Skin of body (tissue), 2 donors: Measurements from ENCODE around the gene LRFN2. TPM values are rescaled to one million over a fixed set of nuclear protein-coding genes. Genes with fewer than 3 reads are reported as not detected.

Source experiments
- DNase-seq: peaks from one replicate; lab custom pipeline; 2025; lab: John Stamatoyannopoulos, UW
- total RNA-seq: library from RNA; depleted of rRNA; stranded (reverse); fragments of >200 nt; gene quantifications from one replicate; pipeline ENCODE4 v1.2.3, GENCODE V29; 2014

Gene LRFN2
- total RNA-seq, 1 donor from 2014 or later: 0.49 TPM

DNA sequence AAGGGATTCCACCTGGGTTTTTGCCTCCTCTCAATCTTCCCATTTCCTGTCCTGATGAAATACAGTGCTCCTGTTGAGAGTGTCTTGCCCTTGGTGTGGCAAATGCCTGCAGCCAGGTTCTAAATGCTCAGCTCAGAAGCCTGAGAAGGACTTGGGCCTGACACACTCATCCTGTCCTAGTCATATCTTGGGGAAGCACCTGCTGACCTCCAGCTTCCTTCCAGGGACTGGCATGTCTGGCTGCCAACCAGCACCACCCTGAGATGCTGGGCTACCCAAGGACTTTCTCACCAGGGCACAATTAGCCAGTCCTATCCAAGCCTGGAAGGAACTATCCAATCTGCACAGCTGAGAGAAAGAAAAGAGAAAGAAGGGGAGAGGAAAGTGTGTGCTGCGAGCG is 43.4 kb downstream of the LRFN2 start:
- DNase-seq: no peak

DNA sequence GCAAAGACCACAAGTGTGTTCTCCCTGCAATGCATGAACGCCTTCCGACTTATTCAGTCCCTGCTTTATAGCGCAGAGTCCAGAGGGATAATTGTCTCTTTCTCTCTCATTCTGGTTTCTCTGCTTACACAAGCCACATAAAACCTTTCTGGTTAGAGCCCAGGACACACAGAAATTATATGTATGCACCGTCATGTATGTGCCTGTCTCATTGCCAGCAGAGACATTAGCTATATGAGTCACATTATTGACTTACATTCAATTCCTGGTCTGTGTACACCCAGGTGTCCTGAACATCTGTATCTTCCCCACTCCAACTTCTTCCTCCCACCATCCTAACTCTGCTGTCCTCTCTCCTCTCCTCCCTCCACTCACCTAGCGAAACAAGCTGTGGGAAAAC is 44.0 kb downstream of the LRFN2 start:
- DNase-seq: no peak

DNA sequence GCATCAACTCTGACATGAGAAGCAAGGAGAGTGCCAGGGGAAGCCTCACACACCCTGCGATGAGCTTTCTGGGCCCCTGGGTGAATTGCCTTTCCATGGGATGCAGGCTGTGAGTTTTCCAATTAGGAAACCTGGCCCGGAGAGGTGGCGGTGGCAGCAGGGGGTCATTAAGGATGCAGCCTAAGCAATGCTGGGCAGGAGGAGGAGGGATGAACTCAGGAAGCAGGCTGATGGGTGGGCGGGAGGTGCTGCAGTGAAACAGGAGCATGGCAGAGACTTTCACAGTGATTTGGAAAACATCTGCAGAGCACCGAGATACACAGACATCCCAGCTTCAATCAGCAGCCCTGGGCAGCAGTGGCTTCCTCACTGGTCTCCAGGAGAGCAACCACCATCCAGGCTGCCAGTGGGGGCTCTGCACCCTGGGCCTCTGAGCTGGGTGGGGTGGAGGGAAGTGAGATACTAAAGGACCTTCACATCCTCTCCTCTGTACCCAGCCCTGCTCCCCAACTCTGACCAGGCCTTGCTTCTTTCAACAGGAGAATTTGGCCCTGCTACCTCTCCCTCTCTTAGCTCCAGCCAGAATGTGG is 44.9 kb downstream of the LRFN2 start:
- no peak for DNase-seq

DNA sequence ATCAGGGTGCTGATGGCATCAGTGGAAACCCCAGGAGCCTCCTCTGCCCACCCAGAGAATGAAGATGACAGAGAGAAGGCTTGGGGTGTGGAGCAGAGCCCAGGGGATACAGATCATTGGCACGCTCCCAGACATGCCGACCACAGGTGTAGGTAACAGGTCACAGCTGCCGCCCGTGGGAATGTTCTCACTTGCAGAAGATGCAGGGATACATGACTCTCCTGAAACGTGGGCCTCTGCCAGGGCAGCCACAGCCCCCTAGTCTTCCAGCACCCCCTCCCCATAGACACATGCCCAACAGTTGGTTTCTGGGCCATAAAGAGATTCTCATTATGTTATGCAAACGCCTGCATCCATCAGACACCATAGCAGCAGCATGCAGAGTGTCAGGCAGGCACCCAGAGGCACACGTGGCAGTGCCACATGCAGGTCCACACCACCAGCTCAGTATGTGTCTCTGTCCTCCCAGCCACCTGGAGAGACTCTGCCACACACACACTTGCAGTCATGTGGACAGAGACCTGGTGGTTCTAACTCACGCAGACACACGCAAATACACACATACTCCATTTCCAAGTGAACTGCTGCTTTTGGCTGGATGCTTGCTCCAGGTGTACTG is 45.5 kb downstream of the LRFN2 start:
- DNase-seq: no peak

DNA sequence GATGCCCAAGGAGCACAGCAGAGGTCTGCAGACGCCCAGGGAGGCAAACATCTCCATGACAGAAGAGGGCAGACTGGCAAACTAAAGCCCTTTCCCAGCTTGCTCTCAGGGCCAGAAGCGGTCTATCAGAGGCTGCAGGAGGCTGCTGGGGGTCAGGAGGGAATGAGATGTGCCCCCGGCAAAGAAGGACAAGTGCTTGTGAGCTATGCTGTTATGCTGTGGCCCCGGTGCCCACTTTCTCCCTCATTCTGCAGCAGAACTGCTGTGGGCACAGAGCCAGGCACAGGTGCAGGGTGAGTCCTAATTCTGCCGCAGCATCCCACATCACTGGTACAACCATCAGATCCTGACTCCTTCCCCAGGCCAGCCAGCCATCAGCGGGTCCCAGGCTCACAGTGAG is 46.4 kb downstream of the LRFN2 start:
- DNase-seq: no peak

DNA sequence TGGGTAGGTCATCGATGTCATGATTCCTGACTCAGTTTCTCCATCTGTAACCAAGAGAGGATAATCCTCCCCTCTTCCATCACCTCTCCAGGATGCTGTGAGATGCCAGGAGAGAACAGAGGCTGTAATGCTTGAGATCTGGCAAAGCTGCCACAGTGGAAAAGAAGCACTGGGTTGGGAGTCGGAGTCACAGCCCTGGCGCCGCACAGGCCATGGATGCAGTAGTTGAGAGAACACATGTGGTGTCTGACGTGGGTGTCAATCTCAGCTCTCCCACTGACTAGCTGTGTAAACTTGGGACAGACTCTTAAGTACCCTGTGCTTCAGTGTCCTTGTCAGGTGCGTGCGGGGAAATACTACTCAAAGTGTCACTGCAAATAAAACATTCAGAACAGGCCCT is 47.3 kb downstream of the LRFN2 start:
- no peak for DNase-seq

DNA sequence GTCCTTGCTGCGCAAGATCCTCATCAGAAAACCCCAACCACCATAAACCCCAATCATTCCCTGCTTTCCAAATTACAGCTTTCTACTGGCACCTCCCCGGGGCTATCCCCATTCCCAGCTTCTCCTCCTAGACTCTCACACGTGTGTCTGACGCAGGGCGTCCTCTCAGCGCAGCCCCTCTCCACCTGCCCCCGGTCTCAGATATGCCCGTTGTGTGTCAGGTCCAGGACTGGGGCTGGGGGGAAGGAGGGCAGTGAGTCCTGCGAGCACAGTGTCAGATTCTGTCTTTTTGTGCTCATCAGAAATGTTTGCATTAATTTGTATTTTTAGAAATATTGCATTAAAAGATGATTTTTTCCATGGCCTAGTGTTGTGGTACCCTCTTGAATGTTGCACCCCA is 48.6 kb downstream of the LRFN2 start:
- DNase-seq: no peak

DNA sequence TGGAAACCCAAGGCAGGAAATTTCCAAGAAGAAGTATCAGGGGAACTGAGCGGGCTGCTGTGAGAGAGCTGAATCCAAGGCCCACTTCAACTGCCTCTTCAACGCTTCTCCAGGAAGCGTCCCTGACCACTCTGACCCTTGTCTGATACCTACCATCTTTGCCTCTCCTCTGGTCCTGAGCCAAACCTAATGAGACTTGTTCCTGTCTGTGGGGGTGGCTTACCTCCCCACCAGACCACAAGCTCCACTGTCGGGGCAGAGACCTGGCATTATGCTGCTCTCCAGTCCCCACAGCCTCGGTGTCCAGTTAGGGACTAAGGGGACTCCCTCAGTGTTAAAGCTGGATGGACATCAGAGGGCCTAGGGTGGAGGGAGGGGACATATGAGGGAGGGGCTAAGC is 49.7 kb downstream of the LRFN2 start:
- DNase-seq: no peak

DNA sequence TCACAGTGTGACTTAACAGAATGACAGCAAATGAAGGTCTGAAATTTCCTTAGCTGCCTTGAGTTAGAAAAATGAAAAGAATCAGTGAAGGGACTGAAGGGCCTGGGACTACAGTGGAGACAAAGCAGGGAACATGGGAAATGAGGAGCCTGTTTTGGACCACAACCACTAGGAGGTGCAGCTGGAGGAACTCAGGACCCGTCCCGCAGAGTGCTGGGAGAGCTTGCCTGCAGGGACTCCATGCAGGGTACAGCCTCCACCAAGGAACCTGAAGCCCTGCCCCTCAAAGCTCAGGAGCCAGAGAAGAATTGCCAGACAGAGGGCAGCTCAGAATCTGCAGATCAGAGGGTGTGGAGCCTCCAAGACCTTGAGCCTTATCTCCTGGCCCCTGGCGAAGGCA is 50.7 kb downstream of the LRFN2 start:
- no peak for DNase-seq

DNA sequence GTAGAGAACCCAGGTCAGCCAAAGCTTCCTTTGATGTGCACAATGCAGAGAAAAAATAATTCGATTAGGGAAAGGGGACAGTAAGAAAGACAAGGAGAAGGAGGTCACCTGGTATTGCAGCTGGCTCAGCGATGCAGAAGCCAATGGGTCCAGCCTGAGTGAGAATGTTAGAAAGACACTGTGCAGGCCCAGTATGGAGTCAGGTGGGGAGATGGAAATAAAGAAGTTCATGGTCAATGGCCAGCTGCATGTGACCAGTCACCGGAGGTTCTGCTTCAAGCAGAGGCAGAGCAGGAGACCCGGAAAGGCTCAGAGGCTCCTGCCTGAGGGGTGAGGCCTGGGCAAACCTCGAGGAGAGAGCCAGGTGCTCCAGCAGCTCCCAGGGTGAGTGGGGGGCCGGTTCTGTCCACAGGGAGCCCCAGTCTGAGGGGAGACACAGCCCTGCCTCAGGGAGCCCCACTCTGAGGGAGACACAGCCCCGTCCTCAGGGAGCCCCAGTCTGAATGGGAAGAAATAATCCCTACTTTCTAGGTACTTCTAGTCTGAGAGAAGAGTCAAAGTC is 51.3 kb downstream of the LRFN2 start:
- no peak for DNase-seq

DNA sequence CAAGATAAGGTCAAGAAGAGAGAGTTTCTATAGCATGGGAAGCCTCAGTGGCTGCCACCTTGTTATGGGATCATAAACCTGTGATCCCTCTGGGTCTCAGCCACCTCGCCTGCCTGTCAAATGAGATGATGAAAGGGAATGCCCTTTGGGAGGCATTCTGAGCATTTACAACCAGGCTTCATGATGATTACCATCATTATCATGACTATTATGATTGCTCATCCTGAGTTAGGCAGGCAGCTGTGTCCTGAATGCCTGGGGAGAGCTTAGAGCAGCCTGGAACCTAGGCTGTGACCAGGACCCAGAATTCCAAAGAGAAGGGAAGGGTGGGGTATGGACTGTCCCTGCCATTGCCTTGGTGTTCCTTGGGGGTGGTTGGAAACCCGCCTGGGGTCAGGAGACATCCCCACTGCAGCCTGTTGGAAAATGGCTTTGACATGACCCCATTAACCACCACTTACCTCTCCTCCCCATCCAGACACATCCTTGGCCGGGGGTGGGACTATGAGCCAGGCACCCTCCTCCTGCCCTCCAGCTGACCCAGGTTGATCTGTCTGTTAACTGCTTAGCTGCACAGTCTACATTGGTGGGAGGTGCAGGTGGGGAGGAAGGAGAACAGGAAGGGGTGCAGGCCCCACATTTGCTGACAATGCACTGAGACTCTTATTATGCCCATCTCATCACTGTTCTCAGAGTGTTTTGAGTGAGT is 51.9 kb downstream of the LRFN2 start:
- no peak for DNase-seq

DNA sequence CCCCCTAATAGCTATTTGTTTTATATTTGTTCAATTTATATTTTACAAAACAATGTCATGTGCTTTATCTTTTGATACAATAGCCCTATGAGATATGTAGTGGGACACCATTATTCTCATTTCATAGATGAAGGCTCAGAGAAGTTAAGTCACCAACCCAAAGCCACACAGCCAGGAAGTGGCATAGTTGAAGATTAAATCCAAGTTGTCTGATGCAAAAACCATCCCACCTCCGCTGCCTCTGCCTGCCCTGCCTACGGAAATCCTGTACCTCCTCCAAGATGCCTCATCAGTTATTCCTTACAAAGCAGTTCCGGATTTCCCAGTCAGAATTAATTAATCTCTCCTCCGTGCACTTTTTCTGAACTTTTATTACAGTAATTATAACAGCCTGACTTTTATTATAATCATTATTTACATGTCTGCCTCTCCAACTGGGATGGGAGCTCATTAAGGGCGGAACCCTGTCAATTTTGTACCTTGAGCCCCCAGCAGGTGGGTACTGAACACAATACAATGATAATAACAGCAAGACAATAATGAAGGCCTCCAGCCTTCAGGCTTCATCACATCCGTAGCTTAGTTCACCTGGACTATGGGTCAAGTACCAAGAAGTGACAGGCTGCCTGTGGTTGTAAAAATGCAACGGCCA is 54.7 kb downstream of the LRFN2 start:
- DNase-seq: no peak

DNA sequence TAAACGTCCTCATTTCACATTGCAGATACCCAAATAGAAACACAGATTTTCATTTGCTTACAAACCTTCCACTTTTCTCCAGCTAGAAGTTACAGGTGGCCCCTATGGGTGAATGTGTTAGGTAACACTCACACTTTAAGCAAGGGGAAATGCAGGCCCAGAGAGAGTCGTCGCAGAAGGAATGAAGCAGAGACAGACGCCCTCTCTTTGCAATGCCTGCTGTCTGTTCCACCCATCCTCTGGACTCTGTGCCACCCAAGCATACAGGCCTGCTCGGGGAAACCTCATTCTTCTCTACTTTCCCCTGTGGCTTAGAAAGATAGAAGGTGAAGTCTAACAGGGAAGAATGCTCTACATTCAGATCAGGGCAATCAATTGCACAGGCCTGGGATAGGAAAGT is 57.2 kb downstream of the LRFN2 start:
- DNase-seq: no peak

DNA sequence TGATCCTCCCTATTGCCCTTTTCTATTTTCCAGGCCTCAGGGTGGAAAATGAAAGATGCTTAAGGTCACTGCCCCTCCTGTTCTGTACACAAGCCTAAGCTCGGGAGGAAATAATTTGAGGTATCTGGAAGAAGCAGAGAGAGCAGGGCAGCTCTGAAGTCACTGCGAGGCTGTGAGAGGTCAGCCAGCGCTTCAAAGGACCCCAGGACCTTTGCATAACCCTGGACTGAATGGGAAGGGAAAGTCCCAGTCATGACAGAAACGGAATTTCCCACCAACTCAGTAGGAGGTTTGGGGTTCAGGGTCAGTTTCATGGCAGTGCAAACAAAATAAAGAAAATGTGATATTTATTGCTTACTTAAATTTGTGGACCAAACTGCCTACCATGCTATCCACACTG is 58.1 kb downstream of the LRFN2 start:
- no peak for DNase-seq

DNA sequence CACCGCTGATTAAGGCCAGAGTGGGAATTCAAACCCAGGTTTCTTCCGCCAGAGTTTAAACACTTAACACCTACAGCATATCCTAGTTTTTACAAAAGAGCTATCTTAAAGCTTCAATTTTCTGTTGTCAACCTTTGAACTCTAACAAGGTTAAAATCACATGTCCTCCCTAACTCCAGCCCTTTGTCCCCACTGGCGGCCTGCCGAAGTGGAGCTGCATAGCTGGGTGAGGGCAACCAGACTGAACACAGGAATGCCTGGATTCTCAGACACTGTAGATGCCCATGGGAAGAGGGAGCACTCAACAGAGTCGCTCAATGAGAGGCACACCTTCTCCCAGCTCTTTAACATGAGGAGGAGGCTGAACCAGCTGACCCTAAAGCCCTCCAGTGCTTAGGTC is 59.1 kb downstream of the LRFN2 start:
- no peak for DNase-seq

DNA sequence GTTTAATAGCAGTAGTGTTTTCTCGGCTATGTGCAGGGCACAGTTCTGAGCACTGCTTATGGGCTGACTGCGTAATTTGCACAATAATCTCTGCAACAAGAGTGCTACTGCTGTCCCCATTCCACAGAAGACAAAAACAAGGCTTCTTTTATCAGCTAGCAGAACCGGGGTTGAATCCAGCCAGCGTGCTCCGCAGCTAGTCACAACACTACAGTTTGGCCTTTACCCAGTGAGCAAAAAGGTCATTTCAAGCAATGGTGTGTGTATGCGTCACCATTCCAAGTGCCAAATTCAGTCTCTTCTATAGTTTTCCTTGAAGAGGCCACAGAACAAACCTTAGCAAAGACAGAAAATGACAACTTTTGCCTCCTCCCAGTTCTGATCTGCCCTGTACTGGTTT is 61.1 kb downstream of the LRFN2 start:
- DNase-seq: no peak

DNA sequence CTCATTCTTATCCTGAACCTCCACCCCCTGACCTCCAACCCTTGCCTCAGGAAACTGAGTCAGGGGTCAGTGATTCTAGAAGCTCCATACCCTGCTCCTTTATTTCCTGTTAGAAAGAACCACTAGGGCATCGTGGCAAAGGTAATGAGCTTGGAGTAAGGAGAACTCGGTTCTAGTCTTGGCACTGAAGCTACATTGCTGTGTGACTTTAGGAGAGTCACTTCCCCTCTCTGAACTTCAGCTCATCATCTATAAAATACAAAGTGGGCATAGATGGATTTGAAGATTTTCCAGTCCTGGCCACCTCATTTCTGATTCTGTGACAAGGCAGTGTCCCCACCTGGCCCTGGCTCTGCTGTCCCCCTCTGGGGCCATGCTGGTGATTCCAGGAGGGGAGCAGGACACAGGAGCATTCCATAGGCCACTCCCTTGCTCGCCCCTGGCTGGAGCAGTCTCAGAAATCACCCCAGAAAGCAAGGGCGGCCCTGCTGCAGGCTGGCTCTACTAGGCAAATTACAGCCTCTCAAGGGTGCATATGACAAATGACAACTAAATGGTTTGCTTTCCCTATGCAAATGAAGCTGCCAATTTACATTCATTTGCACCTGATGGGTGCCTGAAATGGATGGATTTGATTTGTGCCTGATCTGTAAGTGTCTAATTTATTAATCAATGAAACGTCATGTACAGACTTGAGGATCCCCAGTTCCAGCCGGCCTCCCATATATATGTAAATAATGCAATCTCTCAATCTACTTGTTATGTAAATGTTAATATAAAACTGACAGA is 62.2 kb downstream of the LRFN2 start:
- DNase-seq: no peak

DNA sequence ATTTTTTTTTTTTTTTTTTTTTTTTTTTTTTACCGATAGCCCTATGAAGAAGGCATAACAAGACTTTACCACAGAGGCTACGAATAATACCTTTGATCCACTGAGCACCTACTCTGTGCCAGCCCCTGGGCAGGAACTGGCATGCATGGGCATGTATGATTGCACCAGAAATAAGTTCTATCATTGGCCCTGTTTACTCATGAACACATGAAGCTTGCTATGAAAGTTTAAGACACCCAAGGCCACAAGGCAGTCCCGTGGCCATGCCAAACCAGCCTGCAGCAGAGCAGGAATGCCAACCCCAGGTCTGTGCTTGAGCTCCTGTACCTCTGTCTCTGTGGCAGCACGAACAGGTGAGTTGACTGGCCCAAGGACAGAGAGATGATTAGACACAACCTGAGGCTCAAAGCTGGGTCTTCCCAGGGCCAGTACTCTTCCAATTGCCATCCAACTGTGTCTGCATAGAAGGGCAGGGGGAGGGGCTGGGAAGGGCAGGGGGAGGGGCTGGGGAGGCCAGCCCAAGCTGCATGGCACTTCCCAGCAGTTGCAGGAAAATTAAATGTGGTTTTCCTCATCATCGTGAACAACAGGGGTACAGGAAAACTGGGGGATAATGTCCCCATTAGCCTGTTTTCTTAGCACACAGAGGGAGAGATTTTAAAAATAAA is 63.5 kb downstream of the LRFN2 start:
- no peak for DNase-seq

DNA sequence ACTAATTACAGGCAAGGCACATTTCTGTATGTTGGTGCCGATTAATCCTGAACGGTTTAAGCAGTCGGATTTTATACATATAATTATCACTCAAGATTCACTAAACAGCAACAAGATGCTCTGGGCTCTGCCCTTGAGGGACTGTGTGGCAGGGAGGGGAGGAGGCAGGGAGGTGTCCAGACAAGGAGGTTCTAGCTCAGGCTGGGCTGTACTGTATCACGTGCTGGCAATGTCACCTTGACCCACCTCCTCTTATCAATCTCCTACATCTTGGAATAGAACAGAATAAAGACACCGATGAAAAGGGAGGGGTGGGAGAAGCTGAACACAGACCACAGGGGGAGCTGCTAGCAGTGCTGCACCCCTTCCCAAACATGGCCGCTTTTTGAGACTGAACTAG is 65.7 kb downstream of the LRFN2 start:
- DNase-seq: no peak

DNA sequence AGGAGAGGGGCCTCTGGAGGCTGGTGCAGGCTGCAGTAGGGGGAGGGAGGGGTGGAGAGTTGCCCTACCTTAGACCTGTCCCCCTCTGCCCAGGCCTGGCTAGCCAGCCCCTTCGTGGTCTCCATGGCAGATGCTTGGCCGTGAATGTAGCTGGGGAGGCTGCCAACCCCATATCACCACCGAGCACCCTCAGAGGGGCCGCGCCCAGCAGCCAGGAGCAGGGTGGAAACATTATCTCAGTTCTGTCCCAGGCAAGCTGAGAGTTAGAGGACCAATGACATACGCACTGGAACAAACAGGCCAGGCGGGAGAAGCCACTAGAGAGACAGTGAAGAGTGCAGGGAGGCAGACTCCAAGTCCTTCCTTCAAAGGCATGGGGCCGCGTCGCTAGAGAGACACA is 66.5 kb downstream of the LRFN2 start:
- no peak for DNase-seq

DNA sequence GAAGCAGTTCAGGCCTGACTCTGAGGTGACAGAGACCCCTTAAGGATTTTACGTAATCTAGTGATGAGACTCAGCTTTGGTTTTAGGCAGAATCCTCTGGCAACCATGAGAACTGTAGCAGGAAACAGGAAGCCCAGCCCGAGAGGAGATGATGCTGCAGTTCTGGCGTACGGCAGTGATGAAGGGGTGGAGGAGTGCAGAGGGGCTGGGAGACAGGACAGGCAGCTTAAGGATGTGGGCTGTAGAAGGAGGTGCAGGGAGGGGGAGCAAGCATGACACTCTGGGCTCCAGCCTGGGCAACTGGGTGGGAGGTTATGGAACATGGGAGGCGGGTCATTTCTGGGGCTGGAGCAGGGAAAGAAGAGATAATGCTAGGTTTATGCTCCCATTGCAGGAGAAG is 67.1 kb downstream of the LRFN2 start:
- no peak for DNase-seq
